HK-2 (cell line): ENCODE results near the gene PACS1.

Source experiments
- DNase-seq: peaks from one replicate; pipeline ENCODE4 v3.0.0-alpha.2; 2018; ENCODE audit not compliant: unreplicated experiment

The PACS1 gene

DNA sequence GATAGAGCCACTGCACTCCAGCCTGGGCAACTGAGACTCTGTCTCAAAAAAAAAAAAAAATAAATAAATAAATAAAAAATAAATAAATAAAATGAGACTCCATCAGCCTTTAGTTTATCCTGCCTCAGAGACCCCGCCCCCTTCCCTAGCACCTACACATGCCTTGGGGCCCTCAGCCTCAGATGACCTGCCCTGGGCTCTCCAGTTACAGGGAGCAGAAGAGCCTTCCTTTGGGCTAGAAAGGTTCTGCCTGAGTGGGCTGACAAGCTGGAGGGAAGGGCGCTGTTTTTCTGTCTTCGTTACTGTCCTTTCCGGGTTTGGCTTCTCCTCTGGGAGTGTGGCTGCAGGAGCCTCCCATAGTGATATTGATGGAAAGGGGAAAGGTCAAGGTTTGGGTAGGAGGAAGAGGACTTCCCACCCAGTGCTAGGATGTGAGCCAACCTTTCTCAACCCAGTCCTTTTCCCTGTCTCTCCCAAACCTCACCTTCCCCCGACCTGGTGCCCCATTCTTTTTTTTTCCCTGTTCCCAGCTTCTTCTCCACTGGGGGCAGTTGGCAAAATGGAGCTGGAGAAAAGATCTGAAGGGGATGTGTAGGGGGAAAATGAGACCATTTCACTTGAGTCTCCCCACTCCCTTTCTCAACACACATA, 19.4 kb upstream of the PACS1 start:
- no peak for DNase-seq

DNA sequence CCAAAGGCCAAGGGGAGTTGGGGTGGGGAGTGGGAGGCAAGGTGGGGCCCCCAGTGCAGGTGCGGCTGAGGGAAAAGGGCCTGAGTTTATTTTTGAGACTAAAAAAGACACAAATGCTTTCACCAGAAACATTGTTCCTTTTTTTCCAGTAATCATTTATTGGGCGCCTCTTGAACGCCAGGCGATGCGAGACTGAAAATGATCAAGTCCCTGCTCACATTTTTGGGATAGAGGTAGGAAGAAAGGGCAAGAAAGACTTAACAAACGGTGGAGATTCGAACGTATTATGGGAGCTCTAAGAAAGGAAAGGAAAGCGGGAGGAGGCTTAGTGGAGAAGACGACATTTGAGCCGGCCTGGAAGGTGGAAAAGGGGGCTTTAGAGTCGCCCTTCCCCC, 18.7 kb upstream of the PACS1 start:
- no peak for DNase-seq

- peak; percentile 95 for DNase-seq
Observed at GRCh38 chr11:66051766-66052663, 18.1 kb upstream of the PACS1 start, which contains the start of gene SF3B2. SF3B2 (plus strand) TSS chr11:66052364; CDS start chr11:66052385, 21 bp downstream.

- no peak for DNase-seq
Observed at GRCh38 chr11:66052664-66052982, 17.4 kb upstream of the PACS1 start.

DNA sequence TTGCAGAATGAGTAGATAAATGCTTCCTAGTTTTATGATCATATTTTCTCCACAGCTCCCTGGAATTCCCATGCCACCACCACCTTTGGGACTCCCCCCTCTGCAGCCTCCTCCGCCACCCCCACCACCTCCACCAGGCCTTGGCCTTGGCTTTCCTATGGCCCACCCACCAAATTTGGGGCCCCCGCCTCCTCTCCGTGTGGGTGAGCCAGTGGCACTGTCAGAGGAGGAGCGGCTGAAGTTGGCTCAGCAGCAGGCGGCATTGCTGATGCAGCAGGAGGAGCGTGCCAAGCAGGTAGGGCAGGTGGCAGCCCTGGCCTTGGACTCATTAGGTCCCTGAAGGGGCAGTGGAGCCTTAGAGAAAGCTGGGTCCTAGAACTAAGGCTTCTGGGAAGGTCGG, 15.1 kb upstream of the PACS1 start:
- DNase-seq, result no peak

DNA sequence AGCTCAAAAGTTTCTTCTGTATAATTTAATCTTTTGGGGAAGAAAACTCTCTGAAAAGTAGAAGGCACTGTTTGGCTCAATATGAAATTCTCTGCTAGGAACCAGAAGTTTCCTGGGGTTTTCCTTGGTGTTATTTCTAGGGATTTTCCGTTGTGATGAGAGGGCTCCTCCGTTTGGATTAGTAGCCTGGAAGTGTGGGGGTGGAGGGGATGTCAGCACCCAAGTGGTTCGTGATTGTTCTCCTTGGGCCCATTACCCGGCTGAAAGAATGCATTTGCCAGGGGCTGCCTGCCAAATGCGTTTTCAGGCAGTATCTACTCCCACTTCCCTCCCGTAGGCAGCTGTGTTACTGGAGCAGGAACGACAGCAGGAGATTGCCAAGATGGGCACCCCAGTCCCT, 13.6 kb upstream of the PACS1 start:
- DNase-seq, result no peak

DNA sequence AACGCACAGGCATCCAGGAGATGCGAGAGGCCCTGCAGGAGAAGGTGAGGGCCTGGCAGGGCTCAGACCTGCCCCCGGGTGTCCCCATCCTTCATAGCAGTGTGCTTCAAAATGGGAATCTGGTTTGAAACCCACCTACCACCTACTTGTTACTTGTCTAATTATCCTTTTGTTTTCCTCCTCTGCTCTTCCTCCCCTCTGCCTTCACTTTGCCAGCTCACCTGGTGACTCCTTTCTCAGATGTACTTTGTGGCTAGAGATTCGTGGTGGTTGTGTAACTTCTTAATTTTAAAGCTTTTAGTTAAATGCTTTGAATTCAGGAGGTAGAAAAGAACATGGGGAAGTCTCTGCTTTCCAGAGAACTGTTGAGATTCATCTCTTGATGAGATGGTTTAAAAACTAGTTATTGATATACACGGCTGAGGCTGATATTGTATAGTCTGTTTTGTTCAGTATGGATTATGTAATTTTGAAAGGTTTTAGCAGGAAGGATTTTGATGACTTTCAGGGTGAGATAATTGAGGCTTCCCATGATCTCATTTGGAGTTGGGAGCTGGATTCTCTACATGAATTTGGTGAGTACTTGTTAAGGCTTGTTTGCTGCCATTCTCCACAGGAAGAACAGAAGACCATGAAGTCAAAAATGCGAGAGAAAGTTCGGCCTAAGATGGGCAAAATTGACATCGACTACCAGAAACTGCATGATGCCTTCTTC, 9.9 kb upstream of the PACS1 start:
- no peak for DNase-seq

DNA sequence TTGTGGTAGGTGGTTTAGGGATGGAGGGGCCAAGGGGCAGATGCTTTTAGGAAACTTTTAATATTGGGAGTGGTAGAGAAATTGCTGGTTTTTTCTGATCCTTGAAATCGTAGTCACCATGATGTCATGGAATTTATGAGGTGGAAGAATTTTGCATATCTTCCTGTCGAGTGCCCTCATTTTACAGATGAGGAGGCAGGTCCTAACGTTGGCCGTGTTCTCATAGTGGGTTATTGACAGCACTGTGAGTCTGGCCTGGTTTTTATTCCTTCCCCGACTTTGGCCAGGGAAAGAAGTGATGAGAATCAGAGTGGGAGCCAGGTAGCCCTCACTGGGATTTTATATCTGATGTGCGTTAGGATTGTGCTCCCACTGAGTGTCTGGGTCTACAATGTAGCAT, 8.8 kb upstream of the PACS1 start:
- DNase-seq, result no peak

GRCh38 chr11:66062408-66062807, 7.7 kb upstream of the PACS1 start:
- no peak for DNase-seq

DNA sequence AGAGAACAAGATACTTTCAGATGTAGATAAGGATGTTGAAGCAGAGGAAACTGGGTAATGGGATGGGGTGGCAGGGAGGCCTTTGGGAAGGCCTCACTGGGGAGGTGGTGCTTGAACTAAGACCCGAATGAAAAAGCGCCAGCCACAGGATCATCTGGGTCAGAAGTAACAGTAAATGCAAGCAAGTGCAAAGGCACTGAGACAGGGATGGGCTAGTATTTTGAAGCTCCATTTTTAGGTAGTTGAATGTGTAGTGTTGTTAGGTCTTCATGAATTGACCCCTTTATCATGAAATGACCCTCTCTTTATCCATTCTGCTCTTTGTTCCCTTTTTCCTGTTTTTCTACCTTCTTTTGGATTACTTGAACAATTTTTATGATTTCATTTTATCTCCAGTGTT, 6.2 kb upstream of the PACS1 start:
- DNase-seq, result no peak

DNA sequence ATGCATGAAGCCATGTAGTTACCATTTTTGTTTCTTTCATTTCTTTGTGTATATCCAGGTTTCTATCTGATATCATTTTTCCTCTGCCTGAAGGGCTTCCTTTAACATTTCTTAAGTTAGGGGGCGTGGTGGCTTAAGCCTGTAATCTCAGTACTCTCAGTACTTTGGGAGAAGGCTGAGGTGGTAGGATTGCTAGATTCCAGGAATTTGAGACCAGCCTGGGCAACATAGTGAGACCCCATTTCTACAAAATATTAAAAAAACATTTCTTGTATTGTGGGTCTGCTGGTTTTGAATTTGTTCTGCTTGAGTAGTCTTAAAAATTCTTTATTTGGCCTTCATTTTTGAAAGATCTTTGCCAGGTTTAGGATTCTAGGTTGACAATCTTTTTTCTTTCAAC, 5.5 kb upstream of the PACS1 start:
- no peak for DNase-seq

GRCh38 chr11:66066751-66067150, 3.3 kb upstream of the PACS1 start:
- no peak for DNase-seq

GRCh38 chr11:66067640-66068039, 2.4 kb upstream of the PACS1 start:
- DNase-seq, result no peak

- DNase-seq, result peak; percentile 58
Observed at GRCh38 chr11:66068154-66068821, 1.8 kb upstream of the PACS1 start.

- DNase-seq, result no peak
Observed at GRCh38 chr11:66068923-66069714, 953 bp upstream of the PACS1 start.

DNA sequence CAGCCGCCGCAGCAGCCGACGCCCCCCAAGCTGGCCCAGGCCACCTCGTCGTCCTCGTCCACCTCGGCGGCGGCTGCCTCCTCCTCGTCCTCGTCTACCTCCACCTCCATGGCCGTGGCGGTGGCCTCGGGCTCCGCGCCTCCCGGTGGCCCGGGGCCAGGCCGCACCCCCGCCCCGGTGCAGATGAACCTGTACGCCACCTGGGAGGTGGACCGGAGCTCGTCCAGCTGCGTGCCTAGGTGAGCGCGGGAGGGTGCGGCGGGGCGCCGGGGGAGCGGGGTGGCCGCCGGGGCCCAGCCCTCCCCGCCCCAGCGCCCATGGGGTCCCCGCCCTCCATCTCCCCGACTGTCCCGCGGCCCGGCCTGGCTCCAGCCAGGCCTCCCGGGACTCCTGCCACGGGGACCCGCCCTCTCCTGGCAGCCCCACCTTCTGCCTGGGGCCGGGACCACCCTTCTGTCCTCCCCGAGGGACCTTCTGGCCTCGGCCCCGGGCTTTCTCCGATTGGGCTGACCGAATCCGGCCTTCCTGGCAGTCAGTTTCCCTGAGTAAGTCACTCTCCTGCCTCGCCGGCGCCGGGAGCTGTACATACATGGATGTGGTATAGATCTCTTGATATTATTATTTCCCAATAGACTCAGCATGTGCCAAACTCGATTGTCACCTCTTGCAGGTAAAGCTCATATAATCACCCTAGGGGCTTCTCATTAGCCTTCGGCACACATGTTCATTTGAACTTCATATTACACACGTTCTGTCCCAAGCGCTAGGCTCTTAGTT, 720 bp downstream of the PACS1 start:
- no peak for DNase-seq

- no peak for DNase-seq
Observed at GRCh38 chr11:66071381-66071801, 1.3 kb downstream of the PACS1 start.

- no peak for DNase-seq
Observed at GRCh38 chr11:66072081-66072480, 2.0 kb downstream of the PACS1 start.

DNA sequence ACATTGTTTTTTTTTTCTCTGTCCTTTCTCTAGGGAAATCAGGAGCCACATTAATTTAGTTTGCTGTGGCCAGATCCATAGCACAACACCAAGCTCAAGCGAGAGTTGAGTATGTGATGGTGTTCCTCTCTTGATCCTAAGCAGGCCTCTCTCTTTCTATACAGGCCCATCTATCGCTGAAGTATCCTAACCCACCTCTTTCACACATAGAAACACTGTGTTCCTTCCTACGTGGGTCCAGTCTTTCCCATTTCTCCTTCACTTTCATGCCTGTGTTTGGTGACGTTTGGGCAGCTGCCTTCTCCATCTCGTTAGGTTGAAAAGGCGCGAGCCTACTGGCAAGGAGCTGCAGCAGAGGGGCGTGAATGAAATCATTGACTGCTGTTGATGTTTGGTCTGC, 2.4 kb downstream of the PACS1 start:
- DNase-seq, result no peak

GRCh38 chr11:66073669-66074068, 3.6 kb downstream of the PACS1 start:
- DNase-seq, result no peak

DNA sequence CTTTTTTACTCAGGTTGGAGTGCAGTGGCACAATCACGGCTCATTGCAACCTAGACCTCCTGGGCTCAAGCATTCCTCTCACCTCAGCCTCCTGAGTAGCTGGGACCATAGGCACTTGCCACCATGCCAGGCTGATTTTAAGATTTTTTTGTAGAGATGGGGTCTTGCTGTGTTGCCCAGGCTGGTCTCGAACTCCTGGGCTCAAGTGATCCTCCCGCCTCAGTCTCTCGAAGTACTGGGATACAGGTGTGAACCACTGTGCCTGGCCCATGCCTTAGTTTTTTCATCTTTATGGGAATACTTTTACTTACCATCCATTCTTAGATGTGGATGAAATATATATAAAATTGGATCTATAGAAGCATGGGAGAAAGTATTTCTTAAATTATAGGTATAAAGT, 5.2 kb downstream of the PACS1 start:
- DNase-seq, result no peak
